GM12878 (cell line): ENCODE results near the gene NRG2. TPM values are rescaled to one million over a fixed set of nuclear protein-coding genes. Genes with fewer than 3 reads are reported as not detected.

Experiments used
- ATAC-seq: fragments of 200-7000 bp; cut with Tn5 transposase; 3 replicates; pipeline ENCODE4 v1.9.1; 2020; ENCODE audit warnings: mild to moderate bottlenecking, moderate library complexity
- BruUV-seq: library from RNA; stranded (reverse); fragments of 400-500 nt; replicated peaks from 2 replicates; lab custom pipeline; 2021; lab: Mats Ljungman, UMichigan
- CTCF ChIA-PET: fragments of 300-600 bp; sonication (Branson Sonifier 250); formaldehyde crosslinking; extraction: SDS; loops from one replicate; lab custom pipeline; 2021; ENCODE audit warnings: inconsistent platforms; lab: Yijun Ruan, JAX
- POLR2A ChIA-PET: fragments of 350-600 bp; formaldehyde crosslinking; extraction: SDS; loops from one replicate; lab custom pipeline; 2021; ENCODE audit warnings: inconsistent platforms; lab: Charles Lee
- RAD21 ChIA-PET: fragments of 300-600 bp; sonication (Branson Sonifier 250); formaldehyde crosslinking; loops from one replicate; lab custom pipeline; 2023; ENCODE audit warnings: antibody characterized with exemption; ENCODE audit not compliant: unreplicated experiment; lab: Charles Lee
- SMC1A ChIA-PET: fragments of 300-600 bp; sonication (Branson Sonifier 250); formaldehyde crosslinking; loops from one replicate; lab custom pipeline; 2023; ENCODE audit not compliant: unreplicated experiment, uncharacterized antibody; lab: Charles Lee
- DNase-seq: peaks from one replicate; pipeline ENCODE4 v3.0.0-alpha.2; 2011; ENCODE audit warnings: low read depth, low spot score
- FAIRE-seq: peaks from 3 replicates; lab custom pipeline; 2011; peaks lifted over from hg19 to GRCh38; lab: Jason Lieb, UNC
- H2AFZ ChIP-seq: 2 replicates; pipeline ENCODE4 v1.6.0; 2011; ENCODE audit warnings: low read depth, low read length, control low read depth; ENCODE audit not compliant: control insufficient read depth
- H3K27ac ChIP-seq: 2 replicates; pipeline ENCODE4 v1.5.1; 2011; ENCODE audit warnings: control low read depth; ENCODE audit not compliant: control insufficient read depth, insufficient read depth
- H3K27me3 ChIP-seq, 2 experiments: replicated peaks in 1 of 2; 2 replicates each; pipeline versions ENCODE4 v1.6.0 to v1.6.1; 2011; ENCODE audit warnings: low read length in 1 of 2; ENCODE audit not compliant: control insufficient read depth in 2 of 2, insufficient read depth in 2 of 2
- H3K36me3 ChIP-seq, 2 experiments: 2 replicates each; pipeline ENCODE4 v1.5.1; 2011; ENCODE audit warnings: low read length in 1 of 2; ENCODE audit not compliant: control insufficient read depth in 2 of 2, insufficient read depth in 2 of 2
- H3K4me1 ChIP-seq: 2 replicates; pipeline ENCODE4 v1.6.1; 2011; ENCODE audit warnings: mild to moderate bottlenecking, low read length, moderate library complexity, mixed read lengths; ENCODE audit not compliant: control insufficient read depth, insufficient read depth
- H3K4me2 ChIP-seq: 2 replicates; pipeline ENCODE4 v1.6.0; 2011; ENCODE audit warnings: control low read depth; ENCODE audit not compliant: control insufficient read depth, insufficient read depth
- H3K4me3 ChIP-seq: fragments of 200-600 bp; sonication (generic); 2 replicates; pipeline ENCODE4 v1.5.1; 2016
- H3K79me2 ChIP-seq: 2 replicates; pipeline ENCODE4 v1.6.0; 2011; ENCODE audit warnings: low read length; ENCODE audit not compliant: control insufficient read depth, insufficient read depth
- H3K9ac ChIP-seq: 2 replicates; pipeline ENCODE4 v1.8.0; 2011; ENCODE audit warnings: low read length, control low read depth, mixed read lengths; ENCODE audit not compliant: control insufficient read depth, insufficient read depth
- H3K9me3 ChIP-seq: replicated peaks from 3 replicates; pipeline ENCODE4 v1.5.1; 2011; ENCODE audit warnings: mild to moderate bottlenecking, low read length; ENCODE audit not compliant: control insufficient read depth, insufficient read depth
- H4K20me1 ChIP-seq: 2 replicates; pipeline ENCODE4 v1.6.0; 2011; ENCODE audit not compliant: control insufficient read depth, insufficient read depth
- CBFB ChIP-seq: IDR thresholded peaks from 2 replicates; pipeline ENCODE4 v1.6.1; 2016; ENCODE audit warnings: antibody characterized with exemption, low read depth
- FOS ChIP-seq: IDR thresholded peaks from 3 replicates; pipeline ENCODE4 v1.6.1; 2011; ENCODE audit warnings: borderline replicate concordance; ENCODE audit not compliant: insufficient read length; ENCODE audit errors: extremely low read depth
- MXI1 ChIP-seq: fragments of 150-350 bp; IDR thresholded peaks from 2 replicates; pipeline ENCODE4 v1.6.1; 2011; ENCODE audit warnings: low read depth, mild to moderate bottlenecking, inconsistent platforms, low read length, improper control_type of control experiment
- REST ChIP-seq: IDR thresholded peaks from 2 replicates; pipeline ENCODE4 v1.6.1; 2012; ENCODE audit warnings: mild to moderate bottlenecking, low read depth, low read length
- RUNX3 ChIP-seq: IDR thresholded peaks from 2 replicates; pipeline ENCODE4 v1.6.1; 2012; ENCODE audit warnings: low read length, inconsistent platforms
- SMARCA5 ChIP-seq: fragments of 450-650 bp; IDR thresholded peaks from 2 replicates; pipeline ENCODE4 v1.6.1; 2017; ENCODE audit warnings: mild to moderate bottlenecking
- WGBS: methylation state at CpG from one replicate; pipeline ENCODE4 v1.1.6; 2016; ENCODE audit warnings: low lambda C conversion rate; ENCODE audit not compliant: insufficient replicate concordance, insufficient coverage; ENCODE audit errors: missing lambda C conversion rate; 5-methylcytosine and 5-hydroxymethylcytosine counted together
- in situ Hi-C: fragments of 300-500 bp; cut with MboI; formaldehyde crosslinking; loops from 9 replicates; pipeline ENCODE4 v1.14.3; 2018; ENCODE audit warnings: mixed read lengths
- intact Hi-C: fragments of 100-400 bp; cut with micrococcal nuclease; formaldehyde crosslinking; loops from one replicate; pipeline ENCODE4 v1.14.2; 2022; ENCODE audit not compliant: unreplicated experiment
- polyA plus RNA-seq, 11 experiments: library from polyadenylated mRNA; depleted of rRNA in 4 of 11; unstranded in 6 of 11; stranded (reverse) in 5 of 11; fragments of >200 nt; fragmentation: Nextera tagmentation in 4 of 11; fragmentation: Illumina TruSeq in 1 of 11; extraction: Ambion mirVana in 4 of 11; extraction: Trizol in 1 of 11; gene quantifications; 1 replicate in 1 of 11; 2 replicates in 10 of 11; pipeline versions ENCODE4 v1.2.1 to v1.2.3, GENCODE V29; 2011 to 2016; ENCODE audit warnings: inconsistent platforms in 2 of 11, missing spikeins in 2 of 11, low read depth in 1 of 11
- total RNA-seq, 4 experiments: library from RNA; depleted of rRNA in 3 of 4; stranded (reverse); fragments of >200 nt in 3 of 4; fragmentation: Illumina TruSeq in 1 of 4; extraction: Trizol in 1 of 4; gene quantifications; 2 replicates each; pipeline versions ENCODE4 v1.2.1 to v1.2.3, GENCODE V29; 2013 to 2021

The NRG2 gene
- total and polyA plus RNA-seq, 10 of the 15 experiments (the other 5 are each of a cell fraction or from before 2014, with no cell fraction given), result 0.10 to 21.7 (median 9.6) TPM

- ChIA-PET RAD21 (no interaction called here), CTCF (interaction anchor here (0.8 kb wide), 1 partner anchor 133 kb away, joined by 3 read pairs; no protein-coding TSS in a partner anchor), POLR2A (no interaction called here), SMC1A (no interaction called here)
- no peak for FAIRE-seq
- Histone ChIP-seq H3K4me2 (no peak overlapping the region), H2AFZ (no peak overlapping the region), H3K9ac (no peak overlapping the region), H3K27ac (no peak overlapping the region), H3K4me3 (no peak overlapping the region), H3K36me3 (no peaks in the 10 kb centered on the region), H3K4me1 (no peaks in the 10 kb centered on the region), H3K9me3 (no peaks in the 10 kb centered on the region), H4K20me1 (no peaks in the 10 kb centered on the region), H3K79me2 (no peaks in the 10 kb centered on the region), H3K27me3 (no peaks in the 10 kb centered on the region; a peak in 1 of 4 replicates)
- in situ Hi-C loops (no loop called here), intact Hi-C loops (no loop called here)
- DNase-seq, result no peak
- BruUV-seq, result no TSS peak
- ATAC-seq, result no peak
- TF ChIP-seq REST (peak; percentile 84), SMARCA5 (no peak), FOS (no peak), RUNX3 (no peak), MXI1 (no peak), CBFB (no peak)
- WGBS, result 32% methylated on average over 3 of the region's 3 CpGs
These were observed 207.4 kb downstream of the NRG2 start for GRCh38 chr5:139835656-139836055.
